Hematopoietic multipotent progenitor cell treated with erythropoietin and hydrocortisone succinate and interleukin-3 and kit ligand, for 4 days (in vitro differentiated cells): Measurements from ENCODE around the gene CBLL1.
A peak's percentile ranks its signal among the peaks of the same experiment; 100 is the strongest.

Experiments
- DNase-seq: peaks from one replicate; pipeline ENCODE4 v3.0.0-alpha.2; 2015

Gene CBLL1

GRCh38 chr7:107743567-107744344 lies at the start of gene CBLL1:
CBLL1 (plus strand) TSS chr7:107744142; CDS start chr7:107744164, 22 bp downstream.
- peak; percentile 99 for DNase-seq

GRCh38 chr7:107694386-107694785 lies 49.6 kb upstream of the CBLL1 start:
- no peak for DNase-seq

- DNase-seq, result no peak
Measured at GRCh38 chr7:107696330-107696946, 47.5 kb upstream of the CBLL1 start.

- no peak for DNase-seq
Measured at GRCh38 chr7:107697321-107698049, 46.5 kb upstream of the CBLL1 start.

- no peak for DNase-seq
Measured at GRCh38 chr7:107700570-107700969, 43.4 kb upstream of the CBLL1 start.

- DNase-seq, result no peak
Measured at GRCh38 chr7:107701191-107701590, 42.8 kb upstream of the CBLL1 start.

GRCh38 chr7:107703219-107703618 lies 40.7 kb upstream of the CBLL1 start:
- DNase-seq, result no peak

- no peak for DNase-seq
Measured at GRCh38 chr7:107703872-107704271, 40.1 kb upstream of the CBLL1 start.

GRCh38 chr7:107708956-107709355 lies 35.0 kb upstream of the CBLL1 start:
- no peak for DNase-seq

- no peak for DNase-seq
Measured at GRCh38 chr7:107711301-107711700, 32.6 kb upstream of the CBLL1 start.

GRCh38 chr7:107712025-107712424 lies 31.9 kb upstream of the CBLL1 start:
- DNase-seq, result no peak

GRCh38 chr7:107712896-107713295 lies 31.0 kb upstream of the CBLL1 start:
- DNase-seq, result no peak

- peak; percentile 18 for DNase-seq
Measured at GRCh38 chr7:107715531-107715930, 28.4 kb upstream of the CBLL1 start.

- no peak for DNase-seq
Measured at GRCh38 chr7:107718456-107719193, 25.3 kb upstream of the CBLL1 start.

GRCh38 chr7:107721286-107721685 lies 22.7 kb upstream of the CBLL1 start:
- DNase-seq, result no peak

GRCh38 chr7:107723255-107723654 lies 20.7 kb upstream of the CBLL1 start:
- DNase-seq, result no peak

- peak; percentile 71 for DNase-seq
Measured at GRCh38 chr7:107725138-107725740, 18.7 kb upstream of the CBLL1 start.

- DNase-seq, result no peak
Measured at GRCh38 chr7:107726356-107727130, 17.4 kb upstream of the CBLL1 start.

GRCh38 chr7:107728276-107728675 lies 15.7 kb upstream of the CBLL1 start:
- no peak for DNase-seq

- DNase-seq, result peak; percentile 83
Measured at GRCh38 chr7:107742678-107743566, 1.0 kb upstream of the CBLL1 start.

- DNase-seq, result no peak
Measured at GRCh38 chr7:107744345-107744750, 406 bp downstream of the CBLL1 start.
